Caco-2 (cell line): ENCODE results near the gene HTRA3. TPM values are rescaled to one million over a fixed set of nuclear protein-coding genes. Genes with fewer than 3 reads are reported as not detected.

Experiments
- BruUV-seq: library from RNA; stranded (reverse); fragments of 400-500 nt; replicated peaks from 2 replicates; lab custom pipeline; 2021; lab: Mats Ljungman, UMichigan
- CTCF ChIA-PET: fragments of 300-600 bp; sonication (Branson Sonifier 250); formaldehyde crosslinking; loops from one replicate; lab custom pipeline; 2022; ENCODE audit warnings: antibody characterized with exemption; lab: Charles Lee
- POLR2A ChIA-PET: fragments of 300-600 bp; sonication (Branson Sonifier 250); formaldehyde crosslinking; loops from one replicate; lab custom pipeline; 2022; ENCODE audit warnings: antibody characterized with exemption; lab: Charles Lee
- DNase-seq, 2 experiments: peaks; one replicate each; pipeline versions ENCODE4 v3.0.0 to v3.0.0-alpha.2; 2020 to 2022
- H3K27me3 ChIP-seq: replicated peaks from 2 replicates; pipeline ENCODE4 v1.6.0; 2011; ENCODE audit warnings: low read length; ENCODE audit not compliant: control insufficient read depth, insufficient read depth
- H3K36me3 ChIP-seq: 2 replicates; pipeline ENCODE4 v1.5.1; 2011; ENCODE audit warnings: low read length; ENCODE audit not compliant: control insufficient read depth, insufficient read depth
- H3K4me1 ChIP-seq: fragments of 250-450 bp; sonication (Bioruptor Pico); 2 replicates; pipeline ENCODE4 v1.5.1; 2020; ENCODE audit warnings: mild to moderate bottlenecking
- H3K4me3 ChIP-seq: 2 replicates; pipeline ENCODE4 v1.5.1; 2011; ENCODE audit warnings: low read depth, mild to moderate bottlenecking, control low read depth, low read length
- H3K9me3 ChIP-seq: fragments of 250-450 bp; sonication (Bioruptor Pico); 2 replicates; pipeline ENCODE4 v1.5.1; 2020; ENCODE audit warnings: mild to moderate bottlenecking, moderate library complexity
- H3K27ac Mint-ChIP-seq: one replicate; pipeline ENCODE4 v1.8.0; 2022; ENCODE audit warnings: mixed read lengths; ENCODE audit not compliant: unreplicated experiment
- H3K27me3 Mint-ChIP-seq: one replicate; pipeline ENCODE4 v1.8.0; 2022; ENCODE audit warnings: mixed read lengths; ENCODE audit not compliant: insufficient read depth, unreplicated experiment
- H3K36me3 Mint-ChIP-seq: one replicate; pipeline ENCODE4 v1.8.0; 2022; ENCODE audit warnings: mild to moderate bottlenecking, mixed read lengths; ENCODE audit not compliant: insufficient read depth, unreplicated experiment
- H3K4me1 Mint-ChIP-seq: one replicate; pipeline ENCODE4 v1.8.0; 2022; ENCODE audit warnings: low read depth, mixed read lengths; ENCODE audit not compliant: unreplicated experiment
- H3K4me3 Mint-ChIP-seq: one replicate; pipeline ENCODE4 v1.8.0; 2022; ENCODE audit warnings: mild to moderate bottlenecking, moderate library complexity, mixed read lengths; ENCODE audit not compliant: unreplicated experiment
- H3K9me3 Mint-ChIP-seq: one replicate; pipeline ENCODE4 v1.8.0; 2022; ENCODE audit warnings: mixed read lengths; ENCODE audit not compliant: unreplicated experiment
- CTCF ChIP-seq, 2 experiments: fragments of 200-600 bp in 1 of 2; IDR thresholded peaks; 1 replicate in 1 of 2; 2 replicates in 1 of 2; pipeline versions ENCODE4 v1.5.1 to v1.8.0; 2011 to 2022; ENCODE audit warnings: antibody characterized with exemption in 1 of 2, control low read depth in 1 of 2, inconsistent platforms in 1 of 2, low read depth in 1 of 2, low read length in 1 of 2, mild to moderate bottlenecking in 1 of 2, moderate library complexity in 1 of 2; ENCODE audit not compliant: insufficient read depth in 1 of 2, severe bottlenecking in 1 of 2, unreplicated experiment in 1 of 2
- intact Hi-C: fragments of 100-400 bp; cut with micrococcal nuclease; formaldehyde crosslinking; loops from one replicate; pipeline ENCODE4 v1.10.0; 2022; ENCODE audit not compliant: unreplicated experiment
- total RNA-seq: library from RNA; stranded (reverse); gene quantifications from 2 replicates; pipeline ENCODE4 v1.2.3, GENCODE V29; 2022

HTRA3 gene
- total RNA-seq, 1 experiment from 2014 or later, result 0.66 TPM

GRCh38 chr4:8328456-8328855 lies 58.9 kb downstream of the HTRA3 start:
- TF ChIP-seq CTCF (IDR thresholded peaks at IDR 0.05; ENCODE audit: insufficient read depth in 1 of 2, low read depth in 1 of 2, low read length in 1 of 2, severe bottlenecking in 1 of 2, unreplicated experiment in 1 of 2), result no peak
- Histone ChIP-seq H3K4me1 (no peaks in the 10 kb centered on the region), H3K36me3 (no peaks in the 10 kb centered on the region), H3K4me3 (no peak overlapping the region), H3K9me3 (peaks cover 9% of the 10 kb centered on the region; the same call in 1 of the 2 replicates), H3K27me3 (no peaks in the 10 kb centered on the region)
- intact Hi-C loops, result no loop called here
- BruUV-seq, result no TSS peak
- Mint-ChIP-seq H3K27me3 (no peaks in the 10 kb centered on the region), H3K27ac (no peak overlapping the region), H3K4me1 (no peaks in the 10 kb centered on the region), H3K36me3 (no peaks in the 10 kb centered on the region), H3K9me3 (peaks cover 9% of the 10 kb centered on the region), H3K4me3 (no peak overlapping the region)
- POLR2A ChIA-PET, result no interaction called here
- peak in 1 of 2 experiments; percentile 12 for DNase-seq
- CTCF ChIA-PET, result interaction anchor here (0.5 kb wide), 1 partner anchor 308 kb away, joined by 3 read pairs; no protein-coding TSS in a partner anchor

GRCh38 chr4:8328866-8329559 lies 59.5 kb downstream of the HTRA3 start:
- peaks cover 9% of the 10 kb centered on the region for H3K9me3 Mint-ChIP-seq
- peak in 1 of 2 experiments; percentile 28 for DNase-seq
- no peak for TF ChIP-seq CTCF (IDR thresholded peaks at IDR 0.05; ENCODE audit: insufficient read depth in 1 of 2, low read depth in 1 of 2, low read length in 1 of 2, severe bottlenecking in 1 of 2, unreplicated experiment in 1 of 2)
- no peaks in the 10 kb centered on the region for H3K4me1 ChIP-seq
- no peaks in the 10 kb centered on the region for H3K36me3 Mint-ChIP-seq
- intact Hi-C loops, result no loop called here
- BruUV-seq, result no TSS peak
- H3K36me3 ChIP-seq, result no peaks in the 10 kb centered on the region
- no peak overlapping the region for H3K27ac Mint-ChIP-seq
- no peak overlapping the region for H3K4me3 ChIP-seq
- POLR2A ChIA-PET, result no interaction called here
- no peaks in the 10 kb centered on the region for H3K27me3 Mint-ChIP-seq
- no peak overlapping the region for H3K4me3 Mint-ChIP-seq
- H3K27me3 ChIP-seq, result no peaks in the 10 kb centered on the region
- peaks cover 9% of the 10 kb centered on the region; the same call in 1 of the 2 replicates for H3K9me3 ChIP-seq
- CTCF ChIA-PET, result no interaction called here
- H3K4me1 Mint-ChIP-seq, result no peaks in the 10 kb centered on the region

- Histone ChIP-seq H3K4me1 (no peaks in the 10 kb centered on the region), H3K27me3 (no peaks in the 10 kb centered on the region), H3K9me3 (peaks cover 9% of the 10 kb centered on the region; the same call in 1 of the 2 replicates), H3K36me3 (no peaks in the 10 kb centered on the region), H3K4me3 (no peak overlapping the region)
- CTCF ChIA-PET, result no interaction called here
- Mint-ChIP-seq H3K4me1 (no peaks in the 10 kb centered on the region), H3K27me3 (no peaks in the 10 kb centered on the region), H3K27ac (no peak overlapping the region), H3K9me3 (peaks cover 9% of the 10 kb centered on the region), H3K4me3 (no peak overlapping the region), H3K36me3 (no peaks in the 10 kb centered on the region)
- no peak for DNase-seq
- POLR2A ChIA-PET, result no interaction called here
- BruUV-seq, result no TSS peak
- no peak for TF ChIP-seq CTCF (IDR thresholded peaks at IDR 0.05; ENCODE audit: insufficient read depth in 1 of 2, low read depth in 1 of 2, low read length in 1 of 2, severe bottlenecking in 1 of 2, unreplicated experiment in 1 of 2)
- intact Hi-C loops, result no loop called here
Observed at GRCh38 chr4:8329560-8329858, 60.0 kb downstream of the HTRA3 start.
